H54 (cell line): ENCODE results near the gene RNF169.

ENCODE experiments used
- DNase-seq: peaks from one replicate; pipeline ENCODE4 v3.0.0; 2011; ENCODE audit warnings: low spot score, mixed read lengths; ENCODE audit not compliant: insufficient read length
- FAIRE-seq: peaks from 3 replicates; lab custom pipeline; 2011; peaks lifted over from hg19 to GRCh38; lab: Jason Lieb, UNC
- POLR2A ChIP-seq: IDR thresholded peaks from 2 replicates; pipeline ENCODE4 v1.6.1; 2011; ENCODE audit warnings: low read depth, mild to moderate bottlenecking, low read length

RNF169 gene

GRCh38 chr11:74769055-74769707 lies 20.5 kb downstream of the RNF169 start:
- no peak for TF ChIP-seq POLR2A
- DNase-seq (no peak), FAIRE-seq (no peak)

DNA sequence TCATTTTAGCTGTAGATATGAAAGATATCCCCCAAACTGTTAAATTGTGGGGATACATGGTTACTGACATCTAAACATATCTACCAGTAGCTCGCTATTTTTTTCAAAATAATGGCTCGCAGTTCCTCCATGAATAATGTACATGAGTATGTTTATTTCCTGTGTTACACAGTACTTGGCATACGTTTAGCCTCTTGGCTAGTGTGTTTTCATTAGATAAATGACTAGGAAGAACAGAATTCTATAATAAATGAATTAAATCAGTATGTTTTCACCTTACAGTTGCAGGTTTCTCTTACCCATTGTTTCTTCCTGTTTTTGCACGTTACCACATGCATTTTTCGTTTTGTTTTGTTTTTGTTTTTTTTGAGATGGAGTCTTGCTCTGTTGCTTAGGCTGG lies 21.8 kb downstream of the RNF169 start:
- FAIRE-seq (no peak), DNase-seq (no peak)
- TF ChIP-seq POLR2A, result no peak

DNA sequence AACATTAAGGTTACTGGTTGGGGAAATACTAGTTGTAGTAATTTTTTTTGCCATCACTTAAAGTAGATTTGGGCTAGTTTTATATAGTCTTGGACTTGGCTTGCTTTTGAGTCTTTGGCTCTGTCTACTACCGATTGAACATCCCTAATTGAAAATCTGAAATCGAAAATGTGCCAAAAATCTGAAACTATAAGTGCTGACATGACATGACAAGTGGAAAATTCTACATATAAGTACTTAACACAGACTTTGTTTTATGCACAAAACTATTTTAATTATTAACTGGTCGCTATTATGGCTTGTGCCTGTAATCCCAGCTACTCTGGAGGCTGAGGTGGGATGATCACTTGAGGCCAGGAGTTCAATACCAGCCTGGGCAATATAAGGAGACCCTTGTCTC lies 22.5 kb downstream of the RNF169 start:
- no peak for TF ChIP-seq POLR2A
- no peak for FAIRE-seq
- no peak for DNase-seq

DNA sequence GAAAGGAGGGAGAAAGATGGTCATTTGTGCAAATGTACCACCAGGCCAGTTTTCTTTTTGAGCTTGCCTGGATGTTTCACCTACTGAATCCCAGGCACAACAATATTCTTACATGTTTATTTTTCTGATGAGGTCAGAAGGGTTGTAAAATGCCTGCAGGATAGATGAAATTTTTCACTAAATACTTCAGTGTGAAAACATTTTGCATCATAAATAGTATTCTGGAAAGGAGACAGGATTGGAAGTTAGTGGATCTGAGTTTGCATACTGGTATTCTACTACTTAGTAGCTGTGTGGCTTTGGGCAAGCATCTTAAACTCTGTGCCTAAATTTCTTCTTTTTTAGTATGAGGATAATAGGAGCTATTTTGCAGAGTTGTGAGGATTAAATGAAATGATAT lies 24.8 kb downstream of the RNF169 start:
- no peak for TF ChIP-seq POLR2A
- FAIRE-seq, result no peak
- DNase-seq, result no peak

DNA sequence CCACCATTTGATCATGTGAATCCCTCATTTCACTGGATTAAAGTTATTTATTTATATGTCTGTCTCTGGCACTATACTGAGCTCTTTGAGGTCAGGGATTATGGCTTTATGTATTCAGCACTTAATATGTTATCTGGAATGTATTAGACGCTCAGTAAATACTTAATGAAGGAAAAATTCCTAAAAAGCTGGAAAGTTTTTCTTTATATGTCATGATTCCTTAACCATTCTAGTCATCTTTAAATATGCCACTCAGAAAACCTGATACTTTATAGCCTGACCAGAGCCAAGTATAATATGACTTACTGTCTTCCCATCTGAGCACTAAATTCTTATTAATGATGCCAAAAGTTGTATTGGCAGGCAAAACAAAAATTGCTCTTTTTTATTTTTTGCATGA lies 27.1 kb downstream of the RNF169 start:
- FAIRE-seq (no peak), DNase-seq (no peak)
- TF ChIP-seq POLR2A, result no peak

- no peak for FAIRE-seq
Measured at GRCh38 chr11:74776546-74776945, 27.9 kb downstream of the RNF169 start.

DNA sequence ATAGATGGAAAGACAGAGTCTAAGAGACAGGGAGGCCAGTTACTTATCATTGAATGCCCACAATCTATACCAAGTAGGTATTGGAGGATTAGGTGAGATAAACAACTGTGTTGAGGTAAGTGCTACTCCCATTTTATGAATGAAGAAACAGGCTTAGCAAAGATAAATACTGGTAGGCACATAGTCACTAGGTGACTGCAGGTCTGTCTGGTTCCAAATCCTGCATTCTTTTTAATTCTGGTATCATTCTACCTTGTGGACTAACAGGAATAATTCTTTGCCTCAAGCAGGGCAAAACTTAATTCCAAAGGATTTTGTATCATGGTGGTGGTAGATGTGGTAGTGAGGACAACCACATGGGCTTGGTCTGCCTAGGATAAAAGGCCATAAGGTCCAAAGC lies 28.4 kb downstream of the RNF169 start:
- FAIRE-seq (no peak), DNase-seq (no peak)
- no peak for TF ChIP-seq POLR2A

More at GRCh38 chr11:74776546-74776945, 27.9 kb downstream of the RNF169 start:
- no peak for DNase-seq
- no peak for TF ChIP-seq POLR2A

GRCh38 chr11:74777877-74778276 lies 29.2 kb downstream of the RNF169 start:
- FAIRE-seq (no peak), DNase-seq (no peak)
- no peak for TF ChIP-seq POLR2A

GRCh38 chr11:74778581-74778980 lies 29.9 kb downstream of the RNF169 start:
- FAIRE-seq, result no peak
- DNase-seq, result no peak
- no peak for TF ChIP-seq POLR2A

GRCh38 chr11:74780248-74781005 lies 31.8 kb downstream of the RNF169 start:
- DNase-seq (no peak), FAIRE-seq (no peak)
- TF ChIP-seq POLR2A, result no peak

DNA sequence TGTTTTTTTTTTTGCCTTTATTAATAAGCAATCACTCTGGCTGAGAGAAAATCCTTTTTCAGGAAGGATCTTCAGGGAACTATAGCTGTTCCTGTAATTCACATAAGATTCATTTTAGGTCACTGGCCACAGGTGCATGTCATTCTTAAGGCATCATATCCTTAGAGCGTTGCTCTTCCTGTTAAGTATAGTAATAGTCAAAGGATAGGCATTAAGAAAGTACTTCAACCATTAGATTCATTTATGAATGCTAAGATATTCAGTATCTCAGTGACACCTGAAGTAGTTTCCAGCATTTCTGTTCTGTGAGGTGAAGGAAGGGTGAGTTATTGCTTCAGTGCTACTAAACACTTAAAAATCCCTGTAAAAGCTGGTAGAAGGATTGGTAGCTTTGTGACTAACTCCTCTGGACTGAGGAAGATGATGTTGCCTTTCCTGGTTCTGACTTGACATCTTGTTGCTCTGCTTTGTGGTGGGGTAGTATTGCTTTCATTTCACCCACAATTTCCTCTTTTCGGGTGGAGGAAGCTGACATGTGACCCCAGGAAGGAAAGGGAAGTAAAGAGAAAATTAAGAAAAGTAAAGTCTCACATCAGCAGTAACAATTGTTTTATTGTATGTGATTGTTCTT lies 34.7 kb downstream of the RNF169 start:
- DNase-seq (peak; percentile 15), FAIRE-seq (peak; percentile 96)

DNA sequence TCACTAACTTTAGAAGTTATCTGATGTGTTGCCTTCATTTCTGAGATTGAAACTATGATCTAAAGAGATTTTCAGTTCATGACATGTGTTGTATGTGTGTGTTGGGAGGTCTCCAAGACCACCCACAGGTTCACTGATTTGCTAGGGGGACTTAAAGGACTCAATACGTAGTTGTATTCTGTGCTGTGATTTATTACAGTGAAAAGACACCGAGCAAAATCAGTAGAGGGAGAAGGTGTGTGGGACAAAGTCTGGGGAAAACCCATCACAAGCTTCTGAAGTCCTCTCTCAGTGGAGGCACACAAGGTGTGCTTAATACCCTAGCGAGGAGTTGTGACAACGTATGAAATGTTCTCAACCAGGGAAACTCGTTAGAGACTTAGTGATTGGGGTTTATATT lies 35.6 kb downstream of the RNF169 start:
- no peak for FAIRE-seq
- no peak for DNase-seq
- no peak for TF ChIP-seq POLR2A

More for the DNA sequence above, 34.7 kb downstream of the RNF169 start:
- TF ChIP-seq POLR2A, result no peak

GRCh38 chr11:74784726-74785125 lies 36.1 kb downstream of the RNF169 start:
- DNase-seq (no peak), FAIRE-seq (peak; percentile 50)
- TF ChIP-seq POLR2A, result no peak

- FAIRE-seq (no peak), DNase-seq (no peak)
- TF ChIP-seq POLR2A, result no peak
Measured at GRCh38 chr11:74786574-74786973, 37.9 kb downstream of the RNF169 start.
